ENCODE data around the gene BORA. TPM values are rescaled to one million over a fixed set of nuclear protein-coding genes. Genes with fewer than 3 reads are reported as not detected.

The BORA gene
- total and polyA plus RNA-seq, 2 of the 13 experiments (the other 11 are each of a cell fraction or from before 2014, with no cell fraction given) = 4.0 to 17.4 TPM

GRCh38 chr13:72792640-72793039 lies 64.9 kb downstream of the BORA start (continued):
- TF ChIP-seq TIGD3 (CRISPR knock-in tag; IDR thresholded peaks at IDR 0.05; ENCODE audit: borderline replicate concordance) (no peak), SKI (IDR thresholded peaks at IDR 0.05; ENCODE audit: partially characterized antibody) (no peak), ZBED4 (CRISPR knock-in tag; IDR thresholded peaks at IDR 0.05; ENCODE audit: borderline replicate concordance) (peak; percentile 91; the same call in 1 of the 2 replicates), ZSCAN9 (CRISPR knock-in tag; IDR thresholded peaks at IDR 0.05; ENCODE audit: borderline replicate concordance) (no peak), FOXA3 (CRISPR knock-in tag; IDR thresholded peaks at IDR 0.05) (peak; percentile 44; the same call in 1 of the 2 replicates), ZNF3 (CRISPR knock-in tag; IDR thresholded peaks at IDR 0.05) (peak; percentile 98), MTERF4 (CRISPR knock-in tag; IDR thresholded peaks at IDR 0.05) (no peak), NFRKB (IDR thresholded peaks at IDR 0.05) (no peak), THAP11 (CRISPR knock-in tag; IDR thresholded peaks at IDR 0.05) (no peak), EHMT2 (IDR thresholded peaks at IDR 0.05; ENCODE audit: borderline replicate concordance, low read depth, low read length) (peak; percentile 43; the same call in 1 of the 2 replicates), ZNF251 (CRISPR knock-in tag; IDR thresholded peaks at IDR 0.05) (no peak), ZBTB33 (CRISPR knock-in tag; IDR thresholded peaks at IDR 0.05) (no peak), DNMT3B (CRISPR knock-in tag; conservative IDR thresholded peaks at IDR 0.05) (no peak), TFE3 (CRISPR knock-in tag; IDR thresholded peaks at IDR 0.05) (no peak), ZNF160 (CRISPR knock-in tag; IDR thresholded peaks at IDR 0.05) (no peak), THAP7 (CRISPR knock-in tag; IDR thresholded peaks at IDR 0.05) (no peak), KDM5A (IDR thresholded peaks at IDR 0.05; ENCODE audit: borderline replicate concordance, low read length) (no peak), MEF2D (CRISPR knock-in tag; IDR thresholded peaks at IDR 0.05) (no peak), ZFP36 (IDR thresholded peaks at IDR 0.05; ENCODE audit: borderline replicate concordance, low read depth, low read length, partially characterized antibody) (no peak), ZNF296 (CRISPR knock-in tag; conservative IDR thresholded peaks at IDR 0.05) (no peak), HOXA5 (CRISPR knock-in tag; IDR thresholded peaks at IDR 0.05) (no peak)
